GM18951 (cell line): ENCODE measurements around the gene CNOT3.

Source experiments
- POLR2A ChIP-seq: IDR thresholded peaks from 4 replicates; pipeline ENCODE4 v1.6.1; 2011; ENCODE audit warnings: mild to moderate bottlenecking; ENCODE audit not compliant: insufficient read length, insufficient read depth; ENCODE audit errors: extremely low read depth
- in situ Hi-C: fragments of 300-500 bp; cut with MboI; formaldehyde crosslinking; loops from one replicate; pipeline ENCODE4 v1.12.0; 2022; ENCODE audit warnings: low sequenced_read_pairs, mixed read lengths, inconsistent platforms; ENCODE audit not compliant: unreplicated experiment

Gene CNOT3

DNA sequence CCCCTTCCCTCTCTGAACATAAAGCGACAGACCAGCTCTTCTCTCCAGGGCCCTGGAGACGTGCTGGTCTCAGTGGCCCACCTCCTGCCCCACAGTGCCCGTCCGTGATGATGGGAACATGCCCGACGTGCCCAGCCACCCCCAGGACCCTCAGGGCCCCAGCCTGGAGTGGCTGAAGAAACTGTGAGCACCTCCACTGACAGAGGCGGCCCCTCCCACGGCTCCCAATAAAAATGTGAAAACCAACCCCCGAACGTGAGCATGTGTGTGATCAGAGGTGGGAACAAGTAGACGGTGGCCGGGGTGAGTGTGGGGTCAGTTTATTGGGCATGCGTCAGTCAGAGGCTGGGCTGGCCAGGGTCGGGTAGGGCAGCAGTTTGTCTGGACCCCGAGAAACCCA lies 30.8 kb upstream of the CNOT3 start:
- TF ChIP-seq POLR2A = no peak
- in situ Hi-C loops = no loop called here

DNA sequence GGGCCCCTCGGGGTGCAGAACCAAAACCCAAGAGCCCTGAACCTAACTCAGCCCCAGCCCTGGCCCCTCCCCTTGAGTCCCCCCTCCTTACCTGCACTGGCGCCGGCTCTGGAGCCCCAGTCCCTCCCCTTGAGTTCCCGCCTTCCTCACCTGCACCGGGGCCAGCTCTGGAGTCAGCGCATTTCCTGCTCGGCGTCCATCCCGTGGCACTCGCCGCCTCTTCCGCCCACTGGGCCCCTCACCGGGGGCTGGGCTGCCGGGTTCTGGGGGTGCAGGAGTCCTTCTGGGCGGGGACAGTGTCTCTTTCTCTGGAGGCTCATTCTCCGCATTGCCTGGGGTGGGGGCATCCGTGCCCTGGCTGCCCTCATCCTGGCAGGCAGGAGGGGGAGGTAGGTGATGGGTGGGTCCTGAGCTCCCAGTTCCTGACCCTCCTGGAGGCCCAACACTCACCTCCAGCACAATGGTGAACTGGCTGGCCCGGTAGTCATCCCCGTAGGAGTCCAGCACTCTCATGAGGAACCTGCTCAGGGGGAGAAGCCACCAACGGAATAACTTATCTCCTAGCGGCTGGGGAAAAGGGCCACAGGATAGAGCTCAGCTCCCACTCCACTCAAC lies 29.6 kb upstream of the CNOT3 start:
- in situ Hi-C loops = no loop called here
- TF ChIP-seq POLR2A = no peak

DNA sequence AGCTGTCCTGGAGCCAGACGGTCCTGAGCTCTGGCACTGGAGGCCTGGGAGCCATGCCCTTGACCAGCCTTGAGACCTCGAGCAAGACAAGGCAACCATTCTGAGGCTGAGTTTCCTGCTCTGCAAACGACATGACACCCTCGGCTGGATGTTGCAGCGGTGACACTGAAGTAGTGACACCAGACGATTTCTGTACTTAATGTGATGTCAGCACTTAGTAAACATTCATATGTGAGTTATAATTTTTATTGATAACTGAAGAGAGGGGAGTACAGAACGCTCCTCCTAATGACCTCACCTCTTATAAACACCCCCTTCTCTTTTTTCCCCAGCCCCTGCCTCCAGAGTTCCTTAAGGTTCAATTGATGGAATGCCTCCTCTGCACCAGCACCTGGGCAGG lies 29.1 kb upstream of the CNOT3 start:
- TF ChIP-seq POLR2A = no peak

DNA sequence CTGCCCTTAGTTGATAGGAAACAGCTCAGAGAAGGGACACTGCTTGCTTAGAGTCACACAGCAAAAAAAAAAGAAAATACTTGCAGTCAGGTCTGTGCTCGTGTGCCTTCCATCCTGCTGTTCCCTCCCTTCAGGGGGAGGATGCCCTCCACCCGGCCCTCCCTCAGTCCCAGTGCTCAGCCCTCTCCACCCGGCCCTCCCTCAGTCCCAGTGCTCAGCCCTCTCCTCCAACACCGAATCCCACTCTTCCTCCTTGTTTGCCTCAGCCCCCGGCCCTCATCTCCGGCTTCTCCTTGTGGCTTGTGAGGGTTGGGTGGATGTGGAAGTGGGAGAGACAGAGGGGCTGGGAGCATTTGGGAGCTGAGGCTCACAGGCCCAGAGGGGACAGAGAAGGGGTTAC lies 27.9 kb upstream of the CNOT3 start:
- peak; percentile 30 for TF ChIP-seq POLR2A
- in situ Hi-C loops = no loop called here

More for the DNA sequence above, 29.1 kb upstream of the CNOT3 start:
- in situ Hi-C loops = no loop called here

DNA sequence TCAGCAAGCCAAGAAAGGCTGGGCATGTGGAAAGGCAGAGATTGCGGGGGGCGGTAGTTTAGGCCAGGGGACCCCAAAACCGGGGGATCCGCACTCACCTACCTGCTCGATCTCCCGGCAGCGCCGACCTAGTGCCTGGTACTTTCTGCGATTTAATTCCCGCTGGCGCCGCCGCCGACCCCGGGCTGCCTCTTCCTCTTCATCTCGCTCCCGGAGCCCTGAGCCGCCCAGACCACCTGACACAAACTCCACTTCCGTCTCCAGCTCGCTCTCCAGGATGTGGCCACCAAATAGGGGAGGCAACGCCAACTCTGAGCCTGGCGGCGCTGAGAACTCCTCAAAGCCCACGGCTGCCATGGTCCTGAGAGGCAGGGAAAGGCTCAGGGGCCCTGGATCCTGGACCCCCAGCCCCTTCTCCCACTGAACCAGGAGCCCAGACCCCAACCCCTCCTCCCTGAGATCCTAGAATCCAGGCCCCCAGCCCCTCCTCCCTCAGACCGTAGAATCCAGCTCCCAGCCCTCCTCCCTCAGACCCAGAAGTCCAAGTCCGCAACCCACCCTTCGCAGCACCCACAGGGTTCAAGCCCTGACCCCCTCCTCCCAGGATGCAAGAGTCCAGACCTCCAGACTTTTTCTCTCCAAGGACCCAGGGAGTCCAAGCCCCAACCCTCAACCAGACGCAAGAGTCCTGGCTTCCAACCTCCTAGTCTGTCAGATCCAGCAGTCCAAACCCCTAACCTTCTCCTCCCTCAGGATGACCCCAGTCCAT lies 23.0 kb upstream of the CNOT3 start:
- peak; percentile 51 for TF ChIP-seq POLR2A
- in situ Hi-C loops = no loop called here

DNA sequence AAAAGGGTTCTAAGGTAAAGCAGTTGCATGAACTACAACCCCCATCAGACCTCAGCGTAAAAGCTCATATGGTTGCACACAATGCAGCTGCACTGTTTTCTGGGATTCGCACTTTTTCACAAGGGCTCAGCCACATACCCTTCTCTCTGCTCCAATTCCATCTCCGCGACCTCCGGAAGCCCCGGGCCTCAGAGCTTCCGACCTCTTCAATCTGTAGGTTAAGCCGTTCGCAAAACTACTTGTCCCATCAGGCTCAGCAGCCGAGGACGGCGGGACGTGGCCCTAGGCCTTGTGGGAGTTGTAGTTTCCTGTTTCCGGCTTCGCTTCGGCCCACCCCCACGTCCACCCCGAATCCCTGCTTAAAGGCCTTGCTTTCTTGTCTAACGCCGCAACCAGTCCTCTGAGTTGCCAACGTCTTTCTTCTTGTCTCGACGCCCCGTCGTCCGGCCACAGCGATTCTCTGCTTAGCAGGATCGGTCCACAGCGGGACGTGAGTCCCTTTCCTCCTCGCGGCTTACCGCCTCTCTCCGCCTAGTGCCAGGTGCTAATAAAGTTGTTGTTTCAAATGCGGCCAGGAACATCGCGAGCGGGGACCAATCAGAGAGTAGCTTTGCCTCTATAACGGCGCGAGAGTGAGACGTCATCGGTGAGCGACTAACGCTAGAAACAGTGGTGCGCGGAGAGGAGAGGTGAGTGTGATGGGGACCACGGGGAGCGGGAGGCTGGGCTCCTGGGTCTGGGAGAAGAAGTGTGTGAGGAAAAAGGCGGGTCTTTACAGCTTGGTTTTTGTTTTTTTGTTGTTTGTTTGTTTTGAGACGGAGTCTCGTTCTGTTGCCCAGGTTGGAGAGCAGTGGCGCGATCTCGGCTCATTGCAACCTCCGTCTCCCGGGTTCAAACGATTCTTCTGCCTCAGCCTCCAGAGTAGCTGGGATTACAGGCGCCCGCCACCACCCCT lies 22.2 kb upstream of the CNOT3 start, which contains the start of the genes PRPF31 and TFPT:
TSS of gene PRPF31 (plus strand) at position 646 of the 955 bp plus-strand sequence. CDS start 2,525 bp downstream, outside the sequence.
TSS of gene TFPT (minus strand) at position 549 of the 955 bp plus-strand sequence. CDS start at position 161, 388 bp downstream.
- peak; percentile 64 for TF ChIP-seq POLR2A
- in situ Hi-C loops = no loop called here

DNA sequence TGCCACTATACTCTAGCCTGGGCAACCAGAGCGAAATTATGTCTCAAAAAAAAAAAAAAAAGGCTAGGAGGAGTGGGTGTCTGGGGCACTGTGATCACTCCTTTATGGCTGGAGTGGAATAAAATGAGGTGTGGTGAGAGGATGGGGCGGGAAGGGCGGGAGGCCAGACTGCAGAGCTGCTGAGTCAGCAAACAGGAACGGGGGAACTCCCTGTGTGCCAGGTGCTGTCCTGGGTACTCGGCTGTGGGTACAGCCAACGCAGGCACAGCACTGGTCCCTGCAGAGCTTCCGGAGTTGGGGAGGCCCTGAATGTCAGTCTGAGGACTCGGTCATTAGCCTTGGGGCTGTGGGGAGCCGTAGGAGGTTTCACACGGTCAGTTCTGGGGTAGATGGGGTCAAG lies 16.3 kb upstream of the CNOT3 start:
- no peak for TF ChIP-seq POLR2A
- in situ Hi-C loops = no loop called here

DNA sequence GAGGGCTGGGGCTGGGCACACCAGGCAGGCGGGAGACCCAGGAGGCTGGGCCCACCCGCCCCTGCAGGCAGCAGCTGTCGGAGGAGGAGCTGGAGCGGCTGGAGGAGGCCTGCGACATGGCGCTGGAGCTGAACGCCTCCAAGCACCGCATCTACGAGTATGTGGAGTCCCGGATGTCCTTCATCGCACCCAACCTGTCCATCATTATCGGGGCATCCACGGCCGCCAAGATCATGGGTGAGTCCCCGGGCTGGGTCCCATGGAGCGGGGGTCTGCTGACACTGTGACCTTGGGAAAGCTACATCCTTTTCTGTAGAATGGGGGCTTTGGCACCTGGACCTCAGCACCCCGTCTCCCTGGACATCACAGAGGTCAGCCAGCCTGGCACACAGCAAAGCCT lies 13.9 kb upstream of the CNOT3 start:
- TF ChIP-seq POLR2A = no peak
- in situ Hi-C loops = no loop called here

DNA sequence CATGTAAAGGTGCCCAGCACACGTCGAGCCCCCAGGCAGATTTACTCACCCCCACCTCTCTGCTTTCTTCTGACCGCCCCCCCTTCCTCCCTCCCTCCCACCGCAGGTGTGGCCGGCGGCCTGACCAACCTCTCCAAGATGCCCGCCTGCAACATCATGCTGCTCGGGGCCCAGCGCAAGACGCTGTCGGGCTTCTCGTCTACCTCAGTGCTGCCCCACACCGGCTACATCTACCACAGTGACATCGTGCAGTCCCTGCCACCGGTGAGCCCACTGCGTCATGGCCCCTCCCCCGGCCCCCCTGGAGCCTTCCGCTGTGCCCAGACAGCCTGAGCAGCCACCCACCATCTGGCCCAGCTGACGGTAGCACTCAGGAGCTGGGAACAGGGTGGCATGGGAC lies 13.2 kb upstream of the CNOT3 start:
- in situ Hi-C loops = no loop called here
- no peak for TF ChIP-seq POLR2A

DNA sequence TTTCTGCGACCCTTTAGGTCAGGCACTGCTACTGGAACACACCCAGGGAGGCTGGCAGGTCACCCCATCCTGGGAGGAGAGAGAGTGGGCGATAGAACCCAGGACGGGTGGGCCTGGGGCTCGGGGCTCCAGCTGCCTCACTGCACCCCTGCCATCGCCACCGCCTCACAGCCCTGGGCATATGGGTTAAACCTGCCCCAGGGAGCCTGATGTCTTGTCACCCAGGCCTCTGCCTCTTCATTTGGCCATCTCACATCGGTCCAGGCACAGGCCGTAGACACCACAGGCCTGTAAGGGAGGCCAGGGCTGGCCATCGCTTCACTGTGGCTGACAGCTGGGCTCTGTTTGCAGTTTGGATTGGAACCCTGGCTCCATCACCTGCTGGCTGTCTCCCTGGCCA lies 11.8 kb upstream of the CNOT3 start:
- TF ChIP-seq POLR2A = no peak
- in situ Hi-C loops = no loop called here

DNA sequence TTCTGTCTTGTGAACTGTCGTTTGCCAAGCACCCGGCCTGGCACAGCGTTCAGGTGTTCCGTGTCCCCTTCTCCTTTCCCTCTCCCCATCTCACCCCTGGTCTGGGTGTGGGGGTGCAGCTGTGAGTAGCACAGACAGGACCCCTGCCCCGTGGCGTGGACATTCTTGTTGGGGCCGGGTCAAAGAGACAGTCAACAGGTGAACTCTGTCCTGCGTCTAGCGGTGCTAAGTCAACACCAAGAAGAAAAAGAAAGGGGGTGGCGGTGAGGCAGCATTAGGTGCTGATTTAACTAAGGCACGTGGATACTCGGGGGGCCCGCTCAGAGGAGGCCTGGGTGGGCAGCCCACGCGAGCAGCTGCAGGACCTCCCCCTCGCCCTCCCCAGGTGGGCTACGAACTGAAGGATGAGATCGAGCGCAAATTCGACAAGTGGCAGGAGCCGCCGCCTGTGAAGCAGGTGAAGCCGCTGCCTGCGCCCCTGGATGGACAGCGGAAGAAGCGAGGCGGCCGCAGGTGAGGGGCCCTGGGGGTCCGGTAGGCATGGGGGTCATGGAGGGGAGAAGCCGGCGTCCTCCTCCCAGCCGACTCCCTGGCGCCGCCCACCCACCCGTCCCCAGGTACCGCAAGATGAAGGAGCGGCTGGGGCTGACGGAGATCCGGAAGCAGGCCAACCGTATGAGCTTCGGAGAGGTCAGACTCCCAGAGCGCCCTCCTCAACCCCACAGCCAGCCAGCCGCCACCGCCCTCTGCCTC lies 9.7 kb upstream of the CNOT3 start:
- no peak for TF ChIP-seq POLR2A
- in situ Hi-C loops = no loop called here

DNA sequence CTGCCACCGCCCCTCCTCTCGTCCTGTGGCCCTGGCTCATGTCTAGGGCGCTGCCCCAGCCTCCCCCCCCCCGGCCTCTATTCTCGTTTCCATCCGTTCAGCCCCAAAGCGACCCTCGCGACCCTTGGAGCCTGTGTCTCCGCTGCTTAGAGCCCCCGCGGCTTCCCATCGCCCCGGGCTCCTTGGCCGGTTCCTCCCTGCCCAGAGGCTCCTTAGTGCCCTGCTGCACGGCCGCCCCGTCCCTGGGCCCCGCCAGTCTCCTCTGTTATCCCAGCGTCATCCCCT lies 9.2 kb upstream of the CNOT3 start:
- no peak for TF ChIP-seq POLR2A
- in situ Hi-C loops = no loop called here
